SU-DHL-6 (cell line): ENCODE measurements around the gene EFCAB8.

Source experiments
- H2AFZ ChIP-seq: fragments of 200-600 bp; sonication (generic); 2 replicates; pipeline ENCODE4 v1.6.1; 2014; ENCODE audit warnings: low read depth, mild to moderate bottlenecking, moderate library complexity, mixed read lengths, antibody characterized with exemption, low read length; ENCODE audit not compliant: severe bottlenecking
- H3F3A ChIP-seq: fragments of 200-600 bp; shearing (Covaris generic); 2 replicates; pipeline ENCODE4 v1.6.0; 2016; ENCODE audit warnings: antibody characterized with exemption, mild to moderate bottlenecking; ENCODE audit not compliant: insufficient read depth
- H3K27ac ChIP-seq: fragments of 200-600 bp; sonication (generic); 2 replicates; pipeline ENCODE4 v1.5.1; 2016; ENCODE audit warnings: low read depth, mild to moderate bottlenecking, low read length, moderate library complexity, mixed read lengths
- H3K27me3 ChIP-seq: fragments of 200-600 bp; sonication (generic), shearing (Covaris generic); 2 replicates; pipeline ENCODE4 v1.6.0; 2014; ENCODE audit warnings: mild to moderate bottlenecking, low read length
- H3K36me3 ChIP-seq: fragments of 200-600 bp; sonication (generic); 2 replicates; pipeline ENCODE4 v1.6.1; 2014; ENCODE audit warnings: mild to moderate bottlenecking, low read length, mixed read lengths
- H3K4me2 ChIP-seq: fragments of 300-600, 200-600 bp; shearing (Covaris generic), sonication (generic); 2 replicates; pipeline ENCODE4 v1.6.0; 2014; ENCODE audit warnings: low read length, low read depth, mild to moderate bottlenecking; ENCODE audit not compliant: poor library complexity, severe bottlenecking
- H3K4me3 ChIP-seq: fragments of 200-600 bp; sonication (generic); 2 replicates; pipeline ENCODE4 v1.5.1; 2014; ENCODE audit warnings: antibody characterized with exemption, low read length, mild to moderate bottlenecking, mixed read lengths; ENCODE audit not compliant: insufficient read depth, poor library complexity, severe bottlenecking
- H3K79me2 ChIP-seq: fragments of 200-600 bp; sonication (generic); 2 replicates; pipeline ENCODE4 v1.6.1; 2014; ENCODE audit warnings: mild to moderate bottlenecking, low read length, moderate library complexity; ENCODE audit not compliant: insufficient read depth
- H3K9ac ChIP-seq: fragments of 200-600 bp; sonication (generic); 2 replicates; pipeline ENCODE4 v1.7.0; 2014; ENCODE audit warnings: mild to moderate bottlenecking, low read length
- H3K9me2 ChIP-seq: fragments of 200-600 bp; sonication (generic); replicated peaks from 2 replicates; pipeline ENCODE4 v1.6.1; 2014; ENCODE audit warnings: low read length; ENCODE audit not compliant: insufficient read depth
- H3K9me3 ChIP-seq: fragments of 200-600 bp; sonication (generic); 2 replicates; pipeline ENCODE4 v1.6.1; 2014; ENCODE audit warnings: low read length, mixed read lengths; ENCODE audit not compliant: insufficient read depth
- H4K20me1 ChIP-seq: fragments of 200-600 bp; sonication (generic); 2 replicates; pipeline ENCODE4 v1.6.1; 2014; ENCODE audit warnings: low read depth, mild to moderate bottlenecking, antibody characterized with exemption, low read length, moderate library complexity, mixed read lengths
- CTCF ChIP-seq: fragments of 200-600 bp; sonication (generic); IDR thresholded peaks from one replicate; pipeline ENCODE4 v1.5.1; 2017; ENCODE audit warnings: antibody characterized with exemption, mild to moderate bottlenecking, low read length, moderate library complexity; ENCODE audit not compliant: insufficient read depth, poor library complexity, severe bottlenecking
- EZH2phosphoT487 ChIP-seq: fragments of 200-600 bp; sonication (generic), shearing (Covaris generic); conservative IDR thresholded peaks from 2 replicates; pipeline ENCODE4 v1.6.1; 2018; ENCODE audit warnings: mild to moderate bottlenecking, antibody characterized with exemption, low read length, moderate library complexity, mixed read lengths

EFCAB8 gene

DNA sequence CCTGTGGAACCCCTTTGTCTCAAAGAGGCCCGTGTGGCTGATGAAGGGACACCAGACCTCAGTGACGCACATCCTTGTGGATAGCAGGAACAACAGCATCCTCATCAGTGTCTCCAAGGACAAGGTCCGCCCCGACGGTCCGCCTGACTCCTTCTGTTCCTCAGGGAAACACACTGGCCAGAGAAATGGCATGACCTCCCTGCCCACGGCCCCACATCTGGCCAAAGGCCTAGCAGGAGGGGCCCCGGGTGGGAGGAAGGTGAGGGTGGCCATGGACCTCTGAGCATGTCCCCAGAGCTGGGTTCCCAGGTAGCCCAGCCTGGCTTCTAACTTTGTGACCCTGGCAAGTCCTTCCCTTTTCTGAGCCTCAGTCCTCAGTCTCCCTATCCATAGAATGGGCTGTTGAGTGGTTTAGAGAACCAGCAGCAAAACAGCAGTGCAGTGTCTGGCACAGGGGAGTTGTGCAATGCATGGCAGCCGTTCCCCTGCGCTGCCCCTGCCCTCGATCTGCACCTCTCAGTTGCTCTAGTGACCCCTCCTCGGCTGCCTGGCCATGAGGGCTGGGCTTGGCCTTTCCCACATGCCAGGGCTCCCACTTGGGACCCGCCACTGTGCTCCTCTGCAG lies 48.3 kb downstream of the EFCAB8 start:
- no peaks in the 10 kb centered on the region for H3K9me3 ChIP-seq
- H3K27me3 ChIP-seq = no peaks in the 10 kb centered on the region
- H3F3A ChIP-seq = no peaks in the 10 kb centered on the region
- TF ChIP-seq EZH2phosphoT487 (no peak), CTCF (no peak)
- no peaks in the 10 kb centered on the region for H3K9me2 ChIP-seq
- no peaks in the 10 kb centered on the region for H4K20me1 ChIP-seq
- no peaks in the 10 kb centered on the region for H3K36me3 ChIP-seq
- H3K27ac ChIP-seq = no peak overlapping the region
- no peaks in the 10 kb centered on the region for H3K79me2 ChIP-seq
- no peak overlapping the region for H2AFZ ChIP-seq
- H3K4me3 ChIP-seq = no peak overlapping the region
- H3K4me2 ChIP-seq = no peak overlapping the region
- no peak overlapping the region for H3K9ac ChIP-seq

GRCh38 chr20:32907886-32908285 lies 49.2 kb downstream of the EFCAB8 start:
- Histone ChIP-seq H2AFZ (no peak overlapping the region), H3K4me3 (no peak overlapping the region), H3K9me3 (no peaks in the 10 kb centered on the region), H4K20me1 (no peaks in the 10 kb centered on the region), H3F3A (no peaks in the 10 kb centered on the region), H3K9ac (no peak overlapping the region), H3K27ac (no peak overlapping the region), H3K36me3 (no peaks in the 10 kb centered on the region), H3K79me2 (no peaks in the 10 kb centered on the region), H3K4me2 (no peak overlapping the region), H3K9me2 (no peaks in the 10 kb centered on the region), H3K27me3 (no peaks in the 10 kb centered on the region)
- no peak for TF ChIP-seq CTCF
- no peak for TF ChIP-seq EZH2phosphoT487

GRCh38 chr20:32908334-32909292 lies 49.9 kb downstream of the EFCAB8 start:
- H3K4me3 ChIP-seq = no peak overlapping the region
- H3K9me2 ChIP-seq = no peaks in the 10 kb centered on the region
- H3K27ac ChIP-seq = no peak overlapping the region
- no peaks in the 10 kb centered on the region for H3K79me2 ChIP-seq
- no peak overlapping the region for H2AFZ ChIP-seq
- no peaks in the 10 kb centered on the region for H3K9me3 ChIP-seq
- H3K4me2 ChIP-seq = no peak overlapping the region
- H4K20me1 ChIP-seq = no peaks in the 10 kb centered on the region
- no peaks in the 10 kb centered on the region for H3K27me3 ChIP-seq
- no peaks in the 10 kb centered on the region for H3K36me3 ChIP-seq
- H3F3A ChIP-seq = no peaks in the 10 kb centered on the region
- H3K9ac ChIP-seq = no peak overlapping the region
- TF ChIP-seq EZH2phosphoT487 (no peak), CTCF (no peak)
